NB4 (cell line): ENCODE data around the gene CLSTN2.

ENCODE experiments used
- MYC ChIP-seq: IDR thresholded peaks from 2 replicates; pipeline ENCODE4 v1.6.1; 2011; ENCODE audit warnings: low read depth, low read length
- POLR2A ChIP-seq: IDR thresholded peaks from 2 replicates; pipeline ENCODE4 v1.6.1; 2011; ENCODE audit warnings: mild to moderate bottlenecking; ENCODE audit not compliant: insufficient read length; ENCODE audit errors: extremely low read depth
- TF ChIP-seq, protein P1 (sequence below): IDR thresholded peaks from one replicate; pipeline ENCODE4 v1.5.1; 2012; ENCODE audit warnings: low read depth, low read length
- TF ChIP-seq, protein P2 (sequence below): IDR thresholded peaks from 2 replicates; pipeline ENCODE4 v1.6.1; 2011; ENCODE audit warnings: low read depth, low read length

DNA sequence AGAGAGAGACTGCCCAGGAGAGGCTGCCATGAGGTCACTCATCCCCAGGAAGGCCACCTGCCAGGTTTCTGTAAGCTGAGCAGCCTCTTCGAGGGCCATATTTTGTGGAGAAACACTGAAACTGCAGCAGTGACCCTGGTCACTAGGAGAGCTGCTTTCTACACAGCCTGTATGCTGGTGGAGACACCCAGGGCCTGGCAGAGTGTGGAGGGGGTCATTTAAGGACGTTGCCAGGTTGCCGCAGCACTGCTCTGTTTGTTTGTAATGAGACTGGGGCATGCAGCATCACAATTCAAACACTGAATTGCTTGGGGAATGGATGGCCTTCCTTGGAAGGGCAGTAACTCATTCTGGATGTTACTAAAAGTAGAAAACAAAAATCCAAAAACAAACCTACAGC is 638.0 kb downstream of the CLSTN2 start:
- TF ChIP-seq, protein P1, sequence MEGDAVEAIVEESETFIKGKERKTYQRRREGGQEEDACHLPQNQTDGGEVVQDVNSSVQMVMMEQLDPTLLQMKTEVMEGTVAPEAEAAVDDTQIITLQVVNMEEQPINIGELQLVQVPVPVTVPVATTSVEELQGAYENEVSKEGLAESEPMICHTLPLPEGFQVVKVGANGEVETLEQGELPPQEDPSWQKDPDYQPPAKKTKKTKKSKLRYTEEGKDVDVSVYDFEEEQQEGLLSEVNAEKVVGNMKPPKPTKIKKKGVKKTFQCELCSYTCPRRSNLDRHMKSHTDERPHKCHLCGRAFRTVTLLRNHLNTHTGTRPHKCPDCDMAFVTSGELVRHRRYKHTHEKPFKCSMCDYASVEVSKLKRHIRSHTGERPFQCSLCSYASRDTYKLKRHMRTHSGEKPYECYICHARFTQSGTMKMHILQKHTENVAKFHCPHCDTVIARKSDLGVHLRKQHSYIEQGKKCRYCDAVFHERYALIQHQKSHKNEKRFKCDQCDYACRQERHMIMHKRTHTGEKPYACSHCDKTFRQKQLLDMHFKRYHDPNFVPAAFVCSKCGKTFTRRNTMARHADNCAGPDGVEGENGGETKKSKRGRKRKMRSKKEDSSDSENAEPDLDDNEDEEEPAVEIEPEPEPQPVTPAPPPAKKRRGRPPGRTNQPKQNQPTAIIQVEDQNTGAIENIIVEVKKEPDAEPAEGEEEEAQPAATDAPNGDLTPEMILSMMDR = no peak
- TF ChIP-seq POLR2A (no peak), MYC (no peak)
- TF ChIP-seq, protein P2, sequence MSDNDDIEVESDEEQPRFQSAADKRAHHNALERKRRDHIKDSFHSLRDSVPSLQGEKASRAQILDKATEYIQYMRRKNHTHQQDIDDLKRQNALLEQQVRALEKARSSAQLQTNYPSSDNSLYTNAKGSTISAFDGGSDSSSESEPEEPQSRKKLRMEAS = no peak
